Activated T-helper 1 cell treated with Interleukin-2 at 50 U/mL for 16 hours (primary cell): ENCODE data around the gene CDK14.

ENCODE experiments used
- DNase-seq: peaks from one replicate; pipeline ENCODE4 v3.0.0-alpha.2; 2020; ENCODE audit warnings: low read depth

Gene CDK14

DNA sequence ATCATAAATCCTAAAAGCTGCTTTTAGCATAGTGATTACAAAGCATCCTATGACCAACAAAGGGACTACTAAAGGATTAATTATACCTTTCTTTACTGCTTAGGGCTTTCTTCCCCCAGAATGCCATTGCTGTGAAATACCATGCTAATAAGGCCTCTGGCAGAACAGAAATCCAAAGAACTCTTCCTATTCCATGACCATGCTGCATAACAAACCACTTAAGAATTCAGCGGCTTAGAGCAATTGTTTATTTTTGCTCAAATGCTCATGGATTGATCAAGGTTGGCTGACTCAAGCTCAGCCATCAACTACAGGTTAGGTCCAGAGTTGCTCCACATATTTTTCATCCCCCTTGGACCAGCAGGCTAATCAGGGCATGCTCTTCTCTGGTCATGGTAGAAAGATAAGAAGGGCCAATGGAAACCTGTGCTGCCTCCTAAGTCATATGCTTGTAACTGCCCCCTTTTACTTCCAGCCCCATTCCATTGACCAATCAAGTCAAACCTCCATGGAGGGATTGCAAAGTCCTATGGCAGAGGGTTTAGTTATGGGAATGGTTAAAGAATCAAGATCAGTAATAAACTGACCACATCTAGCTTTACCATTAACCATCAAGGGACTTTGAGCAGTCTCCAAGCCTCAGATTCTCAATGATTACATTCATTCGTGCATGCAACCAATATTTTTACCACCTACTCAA is 423.7 kb downstream of the CDK14 start:
- no peak for DNase-seq

DNA sequence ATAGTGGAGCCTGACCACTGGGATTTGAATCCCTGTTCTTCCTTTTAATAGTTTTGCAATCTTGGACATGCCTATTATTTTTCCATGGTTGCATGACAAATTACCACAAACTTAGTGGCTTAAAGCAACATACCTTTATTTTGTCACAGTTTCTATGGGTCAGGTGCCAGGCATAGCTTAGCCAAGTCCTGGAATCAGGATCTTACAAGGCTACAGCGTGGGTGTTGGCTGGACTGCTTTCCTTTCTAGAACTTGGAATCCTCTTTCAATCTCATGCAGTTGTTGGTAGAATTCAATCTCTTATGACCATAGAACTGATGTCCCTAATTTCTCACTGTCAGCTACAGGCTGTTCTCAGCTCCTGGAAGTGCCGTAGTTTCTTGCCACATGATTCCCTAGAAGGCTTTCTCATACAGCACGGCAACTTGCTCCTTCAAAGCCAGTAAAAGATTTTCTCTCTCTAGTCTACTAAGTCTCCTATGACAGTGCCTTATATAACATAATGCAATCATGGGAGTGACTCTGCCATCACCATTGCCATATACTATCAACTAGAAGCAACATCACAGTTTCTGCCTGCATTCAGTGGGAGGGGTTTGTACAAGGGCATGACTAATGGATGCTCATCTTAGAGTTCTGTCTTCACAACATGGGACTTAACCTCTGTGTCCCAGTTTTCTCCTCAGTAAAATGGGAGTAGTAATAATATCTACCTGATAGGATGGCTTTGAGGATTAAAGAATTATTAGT is 424.7 kb downstream of the CDK14 start:
- DNase-seq, result no peak

DNA sequence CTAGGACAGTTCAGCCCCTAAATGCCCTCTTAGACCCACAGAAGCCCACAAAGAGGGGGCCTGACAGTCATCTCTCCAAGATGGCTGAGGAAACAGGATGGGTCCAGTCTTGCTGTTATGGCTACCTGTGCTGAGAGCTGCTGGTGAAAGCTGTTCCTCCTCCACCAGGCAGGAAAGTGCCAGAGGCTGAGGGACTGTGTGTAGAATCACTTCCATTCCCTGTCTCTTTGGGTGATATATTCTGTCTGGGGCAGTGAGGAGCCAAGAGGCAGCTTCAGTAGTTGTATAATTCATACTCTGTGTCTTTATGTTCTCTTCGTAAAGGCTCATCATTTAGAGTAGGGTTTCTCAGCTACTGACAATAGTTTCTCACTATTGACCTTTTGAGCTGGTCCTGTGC is 425.8 kb downstream of the CDK14 start:
- DNase-seq, result no peak

GRCh38 chr7:91025906-91026390 is 429.8 kb downstream of the CDK14 start:
- DNase-seq, result no peak

- DNase-seq, result no peak
Measured at GRCh38 chr7:91029688-91030087, 433.6 kb downstream of the CDK14 start.

- DNase-seq, result no peak
Measured at GRCh38 chr7:91030680-91031380, 434.7 kb downstream of the CDK14 start.

DNA sequence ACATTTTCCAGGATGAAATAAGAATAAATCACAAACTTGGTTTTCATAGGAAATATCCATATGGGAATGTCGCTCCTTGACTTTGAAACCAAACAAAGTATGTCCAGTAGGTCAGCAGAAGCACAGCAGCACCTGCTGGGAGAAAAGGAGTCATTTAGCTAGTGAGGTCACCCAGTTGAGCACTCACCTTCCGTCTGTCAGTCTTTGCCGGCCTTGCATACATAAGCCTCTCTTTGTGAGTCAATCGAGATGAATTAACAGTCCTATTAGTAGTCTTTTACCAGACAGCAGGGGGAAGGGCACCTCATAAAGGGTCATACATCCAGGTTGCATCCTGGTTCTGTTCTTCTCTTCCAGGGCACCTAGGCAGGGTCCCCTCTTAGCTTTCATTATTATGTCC is 435.6 kb downstream of the CDK14 start:
- no peak for DNase-seq

DNA sequence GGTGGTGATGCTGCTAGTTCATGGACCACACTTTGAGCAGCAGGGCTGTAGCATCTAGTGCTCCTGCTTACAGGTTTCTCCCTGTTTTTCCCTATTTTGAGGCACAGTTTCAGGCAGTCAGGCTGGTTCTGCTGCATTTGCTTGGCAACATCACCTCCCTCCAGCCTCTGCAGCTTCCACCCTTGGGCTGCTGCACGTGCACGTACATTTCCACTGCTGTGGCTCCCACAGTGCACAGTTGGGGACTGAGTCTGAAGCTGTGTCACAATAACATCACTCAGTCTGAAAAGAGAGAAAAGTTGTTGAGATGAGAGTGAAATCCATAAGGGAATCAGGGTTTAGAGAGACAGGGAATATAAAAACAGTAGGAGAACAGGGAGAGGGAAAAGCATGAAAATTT is 437.5 kb downstream of the CDK14 start:
- DNase-seq, result no peak

GRCh38 chr7:91034459-91035368 is 438.6 kb downstream of the CDK14 start:
- no peak for DNase-seq

- DNase-seq, result no peak
Measured at GRCh38 chr7:91039033-91039432, 442.9 kb downstream of the CDK14 start.

DNA sequence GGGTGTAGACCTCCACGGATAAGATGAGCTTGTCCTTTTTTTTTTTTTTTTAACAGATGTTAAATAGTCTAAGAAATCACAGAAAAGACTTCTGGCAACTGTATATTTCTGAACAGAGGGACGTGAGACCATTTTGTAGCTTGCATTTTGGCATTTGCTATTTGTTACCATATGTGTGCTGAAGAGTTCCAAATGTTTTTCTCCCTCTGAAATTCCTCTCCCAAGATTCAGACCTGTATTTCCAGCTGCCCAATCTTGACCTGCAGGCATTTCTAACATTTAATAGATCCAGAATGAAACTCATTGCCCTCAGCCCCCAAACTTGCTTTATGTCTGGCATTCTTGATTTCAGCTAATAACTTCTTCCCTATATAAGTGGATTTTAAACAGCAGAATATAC is 445.0 kb downstream of the CDK14 start:
- no peak for DNase-seq

DNA sequence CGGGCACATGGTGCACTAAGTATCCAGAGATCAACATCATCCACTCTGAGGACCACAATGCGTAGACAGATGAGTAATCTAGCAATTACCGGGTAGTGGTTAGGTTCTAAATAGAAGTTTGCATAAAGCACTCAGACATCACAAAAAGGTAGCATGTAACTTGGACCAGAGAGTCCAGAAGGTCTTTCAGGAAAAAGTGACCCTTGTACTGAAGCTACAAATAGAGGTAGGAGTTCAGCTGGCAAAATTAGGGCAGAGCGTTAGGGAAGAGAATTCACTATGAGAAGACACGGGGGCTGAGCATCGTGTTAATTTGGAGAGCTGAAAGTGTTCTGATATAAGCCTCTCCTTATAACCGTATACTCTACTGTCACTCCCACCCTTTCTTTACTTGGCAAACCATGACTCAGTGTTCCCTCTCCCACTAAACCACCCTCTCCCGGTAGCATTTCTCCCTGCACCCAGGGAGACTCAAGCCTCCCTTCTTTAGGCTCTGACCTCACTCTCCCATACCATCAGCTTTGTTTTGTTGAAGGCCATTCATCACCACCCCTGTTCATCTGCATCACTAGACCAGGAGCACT is 445.9 kb downstream of the CDK14 start:
- DNase-seq, result no peak

GRCh38 chr7:91043186-91043585 is 447.1 kb downstream of the CDK14 start:
- no peak for DNase-seq

GRCh38 chr7:91043924-91044645 is 448.0 kb downstream of the CDK14 start:
- no peak for DNase-seq

DNA sequence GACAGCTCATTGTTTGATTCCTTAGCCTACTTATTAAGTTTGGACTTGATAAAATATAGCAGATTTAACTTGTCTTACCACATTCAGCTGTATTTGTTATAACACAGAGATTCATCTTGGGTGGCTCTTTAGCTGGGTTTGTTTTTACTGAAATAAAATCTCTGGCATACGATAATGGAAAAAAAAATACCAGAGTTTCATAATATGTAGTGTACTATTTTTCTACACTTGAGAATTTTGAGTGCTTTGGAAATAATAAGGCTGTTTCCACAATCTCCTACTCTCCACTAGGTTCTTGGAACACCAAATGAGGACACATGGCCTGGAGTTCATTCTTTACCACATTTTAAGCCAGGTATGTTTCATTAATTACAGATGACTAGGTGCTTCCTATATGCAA is 449.5 kb downstream of the CDK14 start:
- no peak for DNase-seq

- DNase-seq, result no peak
Measured at GRCh38 chr7:91046322-91047089, 450.4 kb downstream of the CDK14 start.

- DNase-seq, result no peak
Measured at GRCh38 chr7:91047636-91048035, 451.5 kb downstream of the CDK14 start.

GRCh38 chr7:91050677-91051076 is 454.6 kb downstream of the CDK14 start:
- no peak for DNase-seq

DNA sequence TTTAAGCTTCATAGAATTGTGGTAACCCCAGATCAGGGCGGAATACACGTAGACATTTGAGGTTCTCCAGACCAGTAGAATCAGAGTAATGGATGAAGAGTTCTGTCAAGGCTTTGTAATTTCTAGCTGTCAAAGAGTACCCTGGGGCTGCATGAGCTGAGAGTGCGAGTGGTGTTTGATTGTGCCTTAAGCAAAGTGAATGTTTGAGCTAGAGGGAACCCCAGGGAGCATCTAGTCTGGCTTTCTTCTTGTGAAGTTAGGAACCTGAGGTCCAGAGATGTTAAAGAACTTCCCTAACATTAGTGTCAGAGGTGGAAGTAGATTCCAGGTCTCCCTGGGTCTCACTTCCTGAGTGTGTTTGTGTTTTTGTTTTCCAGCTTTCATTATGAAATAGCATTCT is 455.8 kb downstream of the CDK14 start:
- DNase-seq, result no peak

DNA sequence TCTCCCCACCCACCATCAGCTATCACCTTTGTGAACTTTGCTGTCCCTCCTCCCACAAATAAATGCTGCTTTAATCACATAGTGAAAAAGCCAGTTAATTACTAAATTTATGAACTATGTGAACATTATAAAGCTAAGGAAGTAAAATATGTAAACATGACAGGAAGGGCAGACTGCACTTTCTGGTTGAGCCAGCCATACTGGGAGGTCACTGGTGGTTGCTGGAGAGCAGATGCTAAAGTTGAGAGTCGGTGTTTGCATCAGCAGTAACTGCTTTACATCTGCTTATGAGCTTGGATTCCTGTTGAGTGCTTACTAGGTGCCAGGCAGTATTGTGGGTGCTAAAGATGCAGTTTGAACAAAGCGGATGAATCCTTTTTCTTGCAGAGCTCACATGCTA is 458.3 kb downstream of the CDK14 start:
- no peak for DNase-seq
